ENCODE results near the gene MUC4.
"Not testable (repeated sequence)": the region's sequence is repeated elsewhere in the genome, so short reads cannot be mapped to it uniquely, and the experiment has no call there.

Gene MUC4

DNA sequence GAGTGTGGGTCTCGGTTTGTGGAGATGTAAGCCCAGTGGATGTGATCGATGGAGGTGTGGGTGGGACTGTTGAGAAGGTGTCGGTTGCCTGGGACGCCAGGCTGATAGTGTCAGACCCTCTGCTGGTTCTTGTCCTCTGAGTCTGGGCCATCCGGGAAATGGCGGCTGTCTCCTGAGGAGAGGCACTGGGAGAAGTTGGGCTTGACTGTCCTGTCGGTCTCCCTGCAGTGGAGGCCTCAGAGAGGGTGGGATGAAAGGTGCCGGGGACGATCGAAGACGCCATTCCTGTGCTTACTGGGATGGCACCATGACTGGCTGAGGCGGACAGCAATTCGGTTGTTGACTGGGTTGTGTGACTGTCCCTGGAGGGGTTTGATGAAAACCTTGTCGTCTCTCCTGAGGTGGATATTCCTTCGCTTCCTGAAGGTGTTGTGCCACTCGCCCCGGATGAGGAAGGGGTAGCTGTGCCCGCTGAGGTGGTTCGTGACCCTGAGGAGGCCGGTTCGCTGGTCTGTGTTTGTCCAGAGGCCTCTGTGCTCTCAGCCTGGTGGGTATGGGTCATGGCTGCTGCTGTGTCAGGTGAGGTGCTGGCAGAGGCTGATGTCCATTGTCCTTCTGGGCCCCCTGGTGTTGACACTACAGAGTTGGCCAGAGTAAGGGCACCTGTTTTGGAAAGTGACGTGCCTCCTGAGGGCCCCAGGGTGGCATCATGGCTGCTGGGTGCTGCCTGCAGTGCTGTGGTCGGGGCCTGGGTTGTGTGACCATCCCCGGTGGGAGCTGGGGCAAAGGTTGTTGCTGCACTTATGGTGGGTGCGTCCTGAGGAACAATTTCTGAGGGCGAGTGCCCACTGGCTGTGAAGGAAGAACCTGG lies 22.8 kb downstream of the MUC4 start:
- DNase-seq (ENCODE audit: low read depth in 2 of 2, low spot score in 1 of 2): no peak

DNA sequence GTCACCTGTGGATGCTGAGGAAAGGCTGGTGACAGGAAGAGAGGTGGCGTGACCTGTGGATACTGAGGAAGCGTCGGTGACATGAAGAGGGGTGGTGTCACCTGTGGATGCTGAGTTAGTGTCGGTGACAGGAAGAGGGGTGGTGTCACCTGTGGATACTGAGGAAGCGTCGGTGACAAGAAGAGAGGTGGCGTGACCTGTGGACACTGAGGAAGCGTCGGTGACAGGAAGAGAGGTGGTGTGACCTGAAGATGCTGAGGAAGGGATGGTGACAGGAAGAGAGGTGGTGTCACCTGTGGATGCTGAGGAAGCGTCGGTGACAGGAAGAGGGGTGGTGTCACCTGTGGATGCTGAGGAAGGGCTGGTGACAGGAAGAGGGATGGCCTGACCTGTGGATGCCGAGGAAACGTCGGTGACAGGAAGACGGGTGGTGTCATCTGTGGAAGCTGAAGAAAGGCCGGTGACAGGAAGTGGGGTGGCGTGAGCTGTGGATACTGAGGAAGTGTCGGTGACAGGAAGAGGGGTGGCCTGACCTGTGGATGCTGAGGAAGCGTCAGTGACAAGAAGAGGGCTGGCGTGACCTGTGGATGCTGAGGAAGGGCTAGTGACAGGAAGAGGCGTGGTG lies 25.8 kb downstream of the MUC4 start:
- DNase-seq (ENCODE audit: low read depth in 2 of 2, low spot score in 1 of 2): not testable (repeated sequence)

DNA sequence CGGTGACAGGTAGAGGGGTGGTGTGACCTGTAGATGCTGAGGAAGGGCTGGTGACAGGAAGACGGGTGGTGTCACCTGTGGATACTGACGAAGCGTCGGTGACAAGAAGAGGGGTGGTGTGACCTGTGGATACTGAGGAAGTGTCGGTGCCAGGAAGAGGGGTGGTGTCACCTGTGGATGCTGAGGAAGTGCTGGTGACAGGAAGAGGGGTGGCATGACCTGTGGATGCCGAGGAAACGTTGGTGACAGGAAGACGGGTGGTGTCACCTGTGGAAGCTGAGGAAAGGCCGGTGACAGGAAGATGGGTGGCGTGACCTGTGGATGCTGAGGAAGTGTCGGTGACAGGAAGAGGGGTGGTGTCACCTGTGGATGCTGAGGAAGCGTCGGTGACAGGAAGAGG lies 27.7 kb downstream of the MUC4 start:
- not testable (repeated sequence) for DNase-seq (ENCODE audit: low read depth in 2 of 2, low spot score in 1 of 2)

DNA sequence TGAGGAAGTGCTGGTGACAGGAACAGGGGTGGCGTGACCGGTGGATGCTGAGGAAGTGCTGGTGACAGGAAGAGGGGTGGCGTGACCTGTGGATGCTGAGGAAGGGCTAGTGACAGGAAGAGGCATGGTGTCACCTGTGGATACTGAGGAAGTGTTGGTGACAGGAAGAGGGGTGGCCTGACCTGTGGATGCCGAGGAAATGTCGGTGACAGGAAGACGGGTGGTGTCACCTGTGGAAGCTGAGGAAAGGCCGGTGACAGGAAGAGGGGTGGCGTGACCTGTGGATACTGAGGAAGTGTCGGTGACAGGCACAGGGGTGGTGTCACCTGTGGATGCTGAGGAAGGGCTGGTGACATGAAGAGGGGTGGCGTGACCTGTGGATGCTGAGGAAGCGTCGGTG lies 30.5 kb downstream of the MUC4 start:
- not testable (repeated sequence) for DNase-seq (ENCODE audit: low read depth in 2 of 2, low spot score in 1 of 2)

DNA sequence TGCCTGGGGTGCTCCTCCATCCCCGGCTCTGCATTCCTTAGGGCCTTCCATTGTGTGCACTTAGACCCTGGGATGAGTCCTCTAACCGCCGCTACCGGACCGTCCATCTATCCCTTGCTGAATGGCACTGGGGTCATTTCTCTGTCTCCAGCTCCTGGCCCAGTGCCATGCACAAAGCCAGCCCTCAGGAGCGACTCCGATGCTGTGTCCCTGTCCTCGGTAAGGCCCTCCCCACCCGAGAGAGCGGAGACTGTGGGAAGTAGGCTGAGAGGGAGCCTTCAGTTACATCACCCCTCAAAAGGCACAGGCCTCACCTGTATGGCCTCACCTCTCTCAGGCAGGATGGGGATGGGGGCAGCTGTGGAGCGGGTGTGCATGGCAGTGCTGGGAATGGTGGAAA lies 33.8 kb downstream of the MUC4 start:
- no peak for DNase-seq (ENCODE audit: low read depth in 2 of 2, low spot score in 1 of 2)

DNA sequence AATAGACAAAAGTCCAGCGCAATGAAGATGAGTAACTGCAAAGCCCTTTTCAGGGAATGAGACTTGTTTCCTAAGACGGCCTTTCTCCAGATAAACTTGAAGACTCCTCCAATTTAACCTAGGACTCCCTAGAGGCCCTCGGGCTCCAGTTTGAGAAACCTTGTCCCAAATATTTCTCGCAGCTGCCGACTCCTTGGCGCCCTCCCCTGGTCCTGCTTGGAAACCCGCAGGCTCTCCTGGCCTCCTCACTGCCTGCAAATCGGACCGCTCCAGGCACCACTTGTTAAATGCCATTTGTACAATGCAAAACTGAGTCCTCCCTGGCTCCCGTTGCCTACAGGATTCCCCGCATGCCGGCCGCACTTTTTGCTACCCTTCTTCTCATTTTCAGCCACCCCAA lies 36.8 kb downstream of the MUC4 start:
- no peak for DNase-seq (ENCODE audit: low read depth in 2 of 2, low spot score in 1 of 2)

DNA sequence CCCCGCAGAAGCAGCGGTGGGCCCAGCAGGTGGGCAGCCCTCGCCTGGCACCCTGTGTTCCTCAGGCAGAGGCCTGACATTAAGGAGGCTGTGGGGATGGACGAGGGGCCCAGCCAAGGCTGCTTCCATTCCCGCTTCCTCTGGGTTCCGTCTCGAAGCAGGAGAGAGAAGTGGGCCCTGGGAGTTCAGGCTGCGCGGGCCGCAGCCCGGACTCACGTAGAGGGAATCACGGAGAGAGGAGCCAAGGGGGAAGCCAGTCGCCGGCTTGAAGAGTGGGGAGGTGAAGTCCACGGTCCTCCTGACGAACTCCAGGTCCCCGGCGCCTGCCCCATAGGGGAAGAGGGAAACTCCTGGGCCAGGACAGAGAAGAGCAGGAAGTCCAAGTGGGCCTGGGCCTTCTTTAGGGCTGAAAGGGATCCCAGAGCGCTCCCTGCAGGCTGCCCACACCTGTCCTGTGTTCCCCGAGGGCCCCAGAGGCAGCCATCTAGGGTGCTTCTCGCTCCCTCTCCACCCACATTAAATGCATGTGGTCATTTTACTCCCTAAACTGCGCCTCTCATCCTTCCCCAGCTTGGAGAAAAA lies 37.7 kb downstream of the MUC4 start:
- DNase-seq (ENCODE audit: low read depth in 2 of 2, low spot score in 1 of 2): no peak

DNA sequence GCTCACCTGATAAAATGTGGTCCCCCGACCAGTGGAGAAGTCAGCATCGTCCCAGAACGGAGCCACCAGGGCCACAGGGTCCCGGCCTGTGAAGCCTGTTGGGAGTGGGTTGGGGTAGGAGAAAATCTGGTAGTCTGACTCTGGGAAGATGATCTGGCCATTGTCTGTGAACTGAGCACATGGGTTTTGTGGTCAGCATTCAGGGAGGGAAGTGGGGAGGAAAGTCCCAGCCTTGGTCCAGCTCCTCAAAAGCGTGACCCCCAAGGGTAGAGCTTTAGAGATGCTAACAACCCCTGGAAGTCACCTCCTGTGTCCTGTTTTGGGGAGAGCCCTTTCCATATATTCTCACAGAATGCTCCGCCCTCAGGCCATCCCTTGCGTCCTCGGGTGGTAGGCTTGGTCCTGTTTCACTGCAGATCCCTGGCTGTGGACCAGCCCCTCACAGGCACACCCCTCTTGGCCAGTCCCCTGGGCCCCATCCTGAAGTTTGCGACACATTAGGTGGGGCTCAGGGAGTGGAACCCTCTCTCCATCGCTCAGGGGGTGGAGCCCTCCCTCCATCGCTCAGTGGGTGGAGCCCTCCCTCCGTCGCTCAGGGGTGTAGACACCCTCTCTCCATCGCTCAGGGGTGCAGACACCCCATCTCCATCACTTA lies 40.0 kb downstream of the MUC4 start:
- no peak for DNase-seq (ENCODE audit: low read depth in 2 of 2, low spot score in 1 of 2)

DNA sequence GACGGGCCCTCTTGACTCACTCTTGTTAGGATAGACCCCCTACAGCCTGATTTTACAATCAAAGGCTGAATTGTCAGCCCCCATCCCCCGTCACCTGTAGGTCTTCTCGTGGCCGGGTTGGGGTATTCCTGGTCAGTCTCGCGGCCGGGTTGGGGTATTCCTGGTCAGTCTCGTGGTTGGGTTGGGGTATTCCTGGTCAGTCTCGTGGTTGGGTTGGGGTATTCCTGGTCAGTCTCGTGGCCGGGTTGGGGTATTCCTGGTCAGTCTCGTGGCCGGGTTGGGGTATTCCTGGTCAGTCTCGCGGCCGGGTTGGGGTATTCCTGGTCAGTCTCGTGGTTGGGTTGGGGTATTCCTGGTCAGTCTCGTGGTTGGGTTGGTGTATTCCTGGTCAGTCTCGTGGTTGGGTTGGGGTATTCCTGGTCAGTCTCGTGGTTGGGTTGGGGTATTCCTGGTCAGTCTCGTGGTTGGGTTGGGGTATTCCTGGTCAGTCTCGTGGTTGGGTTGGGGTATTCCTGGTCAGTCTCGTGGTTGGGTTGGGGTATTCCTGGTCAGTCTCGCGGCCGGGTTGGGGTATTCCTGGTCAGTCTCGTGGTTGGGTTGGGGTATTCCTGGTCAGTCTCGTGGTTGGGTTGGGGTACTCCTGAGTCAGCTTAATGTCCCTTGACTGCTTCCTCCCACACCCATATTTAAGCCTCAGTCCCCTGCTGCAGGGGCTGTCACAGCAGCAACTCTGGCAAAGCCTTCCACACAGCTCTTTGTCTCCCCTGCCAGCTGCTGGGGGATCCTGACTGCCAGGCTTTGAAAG lies 40.7 kb downstream of the MUC4 start:
- DNase-seq (ENCODE audit: low read depth in 2 of 2, low spot score in 1 of 2): not testable (repeated sequence)

DNA sequence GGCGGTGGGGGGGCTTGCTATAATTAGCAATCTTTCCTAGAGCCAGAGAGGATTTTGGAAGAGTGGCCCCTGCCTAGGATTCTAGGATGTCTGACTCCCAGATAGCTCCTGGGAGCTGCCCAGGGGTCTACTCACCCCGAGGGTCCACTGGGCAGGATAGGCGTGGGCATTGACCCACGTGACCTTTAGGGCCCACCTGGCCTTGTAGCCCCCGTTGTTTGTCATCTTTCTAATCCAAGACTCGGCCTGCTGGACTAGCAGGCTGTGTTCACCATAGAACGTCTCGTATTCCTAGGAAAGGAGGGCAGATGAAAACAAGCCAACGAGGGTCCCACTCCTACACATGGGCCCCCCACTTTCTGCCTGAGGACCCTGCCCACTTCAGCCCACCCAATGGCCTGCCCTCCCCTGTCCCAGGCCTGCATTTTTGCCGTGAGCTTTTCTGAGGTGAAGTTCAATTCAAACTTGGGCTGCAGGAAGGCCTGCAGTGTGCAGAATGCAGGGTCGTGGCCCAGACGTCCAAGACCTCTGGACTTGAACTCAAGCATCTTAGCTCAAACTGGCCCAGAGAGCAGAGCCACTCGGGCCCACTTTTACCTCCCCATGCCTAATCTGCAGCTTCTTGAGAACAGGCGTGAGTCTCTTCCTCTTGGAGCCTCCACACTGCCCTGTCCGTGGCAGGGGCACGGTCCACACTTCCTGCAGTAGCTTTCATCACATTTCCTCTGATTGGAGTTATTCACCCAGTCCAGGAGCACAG lies 41.5 kb downstream of the MUC4 start:
- no peak for DNase-seq (ENCODE audit: low read depth in 2 of 2, low spot score in 1 of 2)

DNA sequence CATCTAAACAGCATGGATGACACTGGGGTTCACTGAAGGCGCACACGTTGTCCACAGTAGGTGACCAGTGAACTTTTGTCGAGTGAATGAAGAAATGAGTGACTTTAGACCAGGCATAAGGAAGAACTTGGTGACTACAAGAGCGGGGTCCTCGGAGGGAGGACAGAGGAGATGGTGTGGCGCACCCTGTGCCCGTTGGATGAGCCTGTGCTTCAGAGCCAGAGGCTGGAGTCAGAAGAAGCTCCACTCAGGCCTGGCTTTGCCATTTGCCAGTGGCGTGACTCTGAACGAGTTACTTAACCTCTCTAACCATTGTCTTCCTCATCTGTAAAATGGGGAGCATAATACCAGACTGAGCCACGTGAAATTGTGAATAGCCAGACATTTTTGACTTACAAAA lies 42.2 kb downstream of the MUC4 start:
- DNase-seq (ENCODE audit: low read depth in 2 of 2, low spot score in 1 of 2): no peak

DNA sequence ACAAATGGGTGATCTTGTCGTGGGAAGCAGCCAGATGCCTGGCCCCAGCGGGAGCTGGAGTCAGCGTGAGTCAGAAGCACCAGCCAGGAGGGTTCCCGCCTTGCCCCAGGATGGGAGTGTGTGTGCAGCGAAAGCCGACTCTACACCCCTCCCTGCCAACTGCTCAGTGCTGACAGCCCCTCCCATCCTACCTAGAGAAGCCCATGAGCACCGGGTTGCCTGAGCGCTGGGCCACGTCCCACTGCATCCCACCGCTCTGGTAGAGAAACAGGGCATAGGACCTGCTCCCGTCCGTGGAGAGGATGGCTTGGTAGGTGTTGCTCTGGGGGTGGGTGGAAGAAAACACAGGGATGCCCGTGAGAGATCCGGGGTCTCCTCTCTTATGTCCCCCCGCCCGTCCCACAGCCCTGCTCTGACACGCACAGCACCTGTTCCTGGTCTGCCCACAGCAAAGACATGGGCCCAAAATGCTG lies 42.9 kb downstream of the MUC4 start:
- no peak for DNase-seq (ENCODE audit: low read depth in 2 of 2, low spot score in 1 of 2)

DNA sequence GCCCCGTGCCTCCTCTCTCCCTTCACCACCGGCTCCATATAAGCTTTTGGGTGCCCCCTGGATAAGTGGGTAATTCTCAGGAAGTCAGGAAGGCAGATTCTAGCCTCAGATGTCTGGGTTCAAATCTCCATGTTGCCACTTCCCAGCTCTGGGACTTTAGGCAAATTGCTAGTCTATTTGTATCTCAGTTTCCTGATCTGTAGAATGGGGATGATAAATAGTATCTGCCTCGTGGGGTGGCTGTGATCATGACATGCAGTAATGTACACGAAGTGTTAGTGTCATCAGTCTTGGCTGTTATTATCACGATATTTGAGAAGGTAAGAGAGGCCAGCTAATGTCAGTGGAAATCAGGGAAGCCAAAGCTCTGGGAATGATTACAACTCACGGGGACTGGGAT lies 43.3 kb downstream of the MUC4 start:
- no peak for DNase-seq (ENCODE audit: low read depth in 2 of 2, low spot score in 1 of 2)

DNA sequence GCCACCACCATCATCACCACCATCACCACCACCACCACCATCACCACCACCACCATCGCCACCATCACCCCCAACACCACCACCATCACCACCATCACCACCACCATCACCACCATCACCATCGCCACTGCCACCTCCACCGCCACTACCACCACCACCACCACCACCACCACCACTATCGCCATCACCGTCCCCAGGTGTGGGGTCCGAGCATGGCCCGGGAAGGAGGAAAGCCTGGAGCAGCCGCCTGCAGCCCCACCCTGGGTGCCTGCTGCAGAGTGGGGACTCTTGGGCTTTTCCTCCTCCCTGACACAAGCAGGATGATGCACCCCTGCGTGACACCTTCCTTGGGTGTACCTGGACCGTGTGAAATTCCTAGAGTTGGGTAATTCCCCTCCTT lies 43.9 kb downstream of the MUC4 start:
- DNase-seq (ENCODE audit: low read depth in 2 of 2, low spot score in 1 of 2): no peak

DNA sequence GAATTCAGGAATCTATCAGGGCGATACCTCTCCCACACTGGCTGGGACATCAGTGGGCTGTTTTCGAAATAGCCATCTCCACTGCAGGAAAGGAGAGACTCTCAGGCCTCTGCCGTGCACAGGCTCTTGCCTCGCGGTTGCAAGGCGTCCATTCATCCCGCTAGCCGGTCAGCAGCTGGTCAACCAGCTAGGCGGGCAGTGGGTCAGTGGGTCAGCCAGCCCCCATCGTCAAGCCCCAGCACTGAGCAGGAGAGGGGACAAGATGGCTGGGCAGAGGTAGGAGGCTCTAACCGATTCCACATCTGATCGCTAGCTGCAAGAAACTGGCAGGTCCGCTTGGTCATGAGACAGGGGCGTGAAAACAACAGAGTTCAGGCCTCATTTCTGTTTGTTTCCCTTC lies 45.1 kb downstream of the MUC4 start:
- DNase-seq (ENCODE audit: low read depth in 2 of 2, low spot score in 1 of 2): no peak

DNA sequence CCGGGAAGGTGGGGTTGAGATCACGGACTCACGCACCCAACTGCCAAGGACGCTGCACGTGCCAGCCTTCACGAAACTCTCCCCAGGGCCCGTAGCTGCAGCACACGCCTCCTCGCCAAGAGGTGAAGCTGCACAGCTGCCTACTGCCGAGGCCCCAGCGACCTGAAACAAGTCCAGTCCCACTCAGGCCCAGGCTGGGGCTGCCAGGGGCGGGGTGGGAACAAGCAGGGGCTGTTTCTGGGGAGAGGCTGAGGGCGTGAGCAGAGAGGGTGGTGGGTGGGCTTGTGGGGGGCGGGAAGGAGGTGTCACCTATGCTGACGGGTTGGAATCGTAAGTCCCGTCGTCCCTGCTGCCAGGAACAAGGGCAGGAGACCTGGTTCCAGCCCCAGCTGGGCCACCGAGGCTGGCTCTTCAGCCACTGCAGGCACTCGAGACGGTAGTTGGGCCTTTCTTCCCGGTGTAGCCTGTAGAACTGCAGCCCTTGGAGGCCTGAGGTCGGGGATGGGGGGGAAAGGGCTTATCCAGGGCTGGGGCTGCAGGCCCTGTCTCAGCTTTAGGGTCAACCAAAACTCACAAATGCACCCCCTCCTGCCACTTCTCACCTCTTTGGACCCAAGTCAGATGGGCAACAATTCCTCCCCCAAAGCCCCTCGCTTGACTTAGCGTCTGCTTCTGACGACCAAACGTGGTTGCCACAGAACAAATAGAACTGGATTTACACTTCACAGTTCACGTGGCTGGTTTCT lies 46.6 kb downstream of the MUC4 start:
- DNase-seq (ENCODE audit: low read depth in 2 of 2, low spot score in 1 of 2): no peak

DNA sequence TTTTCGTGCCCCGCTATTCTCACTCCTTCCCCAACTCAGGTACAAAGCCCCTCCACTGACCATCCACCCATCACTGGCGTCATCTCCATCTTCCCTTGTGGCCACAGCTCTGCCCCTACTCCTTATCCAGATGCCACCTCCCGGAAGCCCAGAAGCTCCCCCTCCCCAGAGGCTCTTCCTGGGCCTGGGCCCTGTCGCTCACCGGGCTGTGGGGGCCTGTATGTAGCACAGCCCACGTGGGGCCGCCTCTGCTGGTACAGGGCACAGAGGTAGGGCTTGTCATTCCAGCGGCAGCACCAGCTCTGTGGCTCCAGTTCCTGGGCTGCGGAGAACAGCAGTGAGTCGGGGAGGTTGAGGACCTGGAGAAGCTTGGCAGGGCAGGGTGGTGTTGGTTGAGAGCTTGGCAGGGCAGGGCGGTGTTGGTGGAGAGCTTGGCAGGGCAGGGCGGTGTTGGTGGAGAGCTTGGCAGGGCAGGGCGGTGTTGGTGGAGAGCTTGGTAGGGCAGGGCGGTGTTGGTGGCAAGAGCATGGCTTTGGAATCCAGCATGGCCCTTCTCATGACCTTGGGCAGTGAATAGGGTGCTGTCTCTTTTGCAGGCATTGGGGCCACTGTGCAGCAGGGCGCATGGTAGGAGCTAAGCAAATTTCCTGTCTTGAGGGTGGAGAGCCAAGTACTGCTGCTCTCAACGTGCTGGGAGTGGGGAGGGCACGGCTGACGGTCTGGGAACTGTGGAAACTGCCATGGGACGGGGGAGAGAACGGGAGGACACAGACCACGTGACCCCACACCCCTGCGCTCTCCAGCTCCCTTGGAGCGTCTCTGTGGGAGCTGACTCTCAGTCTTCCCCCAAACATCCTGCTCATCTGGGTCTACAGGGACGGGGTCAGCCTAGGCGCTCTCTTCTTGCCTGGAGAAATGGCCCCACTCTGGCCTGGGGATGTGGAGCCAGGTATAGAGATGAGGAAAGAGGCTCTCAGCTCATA lies 47.6 kb downstream of the MUC4 start:
- DNase-seq (ENCODE audit: low read depth in 2 of 2, low spot score in 1 of 2): no peak

DNA sequence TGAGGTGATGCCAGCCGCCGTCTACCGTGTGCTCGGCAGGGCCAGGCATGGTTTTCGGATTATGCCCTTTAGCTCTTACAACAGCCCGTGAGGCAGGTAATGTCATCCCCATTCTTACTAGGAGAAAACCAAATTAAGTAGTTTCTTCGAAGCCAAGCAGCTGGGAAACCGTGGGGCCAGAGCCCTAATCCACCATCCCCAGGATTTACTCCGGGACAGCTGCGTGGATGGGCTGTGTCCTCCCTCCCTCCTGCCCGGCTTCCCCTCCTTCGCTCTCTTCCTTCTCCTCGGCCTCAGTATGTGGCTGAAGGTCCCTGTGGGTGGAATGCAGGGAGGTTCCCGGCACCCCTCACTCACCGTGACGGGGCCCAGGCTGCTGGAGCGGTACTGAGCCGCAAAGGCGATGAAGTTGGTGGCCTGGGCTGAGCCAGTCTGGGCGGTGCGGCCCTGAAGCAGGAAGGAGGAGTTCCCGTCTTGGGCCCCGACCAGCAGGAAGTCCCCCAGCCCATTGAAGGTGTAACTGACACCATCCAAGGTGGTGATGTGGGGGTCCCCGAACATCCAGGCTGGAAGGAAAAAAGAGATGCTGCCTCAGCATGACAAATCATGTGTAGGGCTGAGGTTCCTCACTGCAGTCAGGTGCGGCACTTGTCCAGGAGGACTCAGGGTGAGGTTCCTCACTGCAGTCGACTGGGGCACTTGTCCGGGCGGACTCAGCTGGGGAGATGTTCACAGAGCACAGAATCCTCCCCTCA lies 48.5 kb downstream of the MUC4 start:
- DNase-seq (ENCODE audit: low read depth in 2 of 2, low spot score in 1 of 2): no peak

Measured in stimulated activated CD8-positive, alpha-beta memory T cell treated with anti-CD3 and anti-CD28 coated beads, Interleukin-4, amount 100 ng/mL, for 4 hours (primary cell).